LNCAP (cell line): ENCODE results near the gene ARHGAP44.

Experiments
- CTCF ChIP-seq: fragments of 450-650 bp; IDR thresholded peaks from 2 replicates; pipeline ENCODE4 v1.5.1; 2017; ENCODE audit warnings: mild to moderate bottlenecking

Gene ARHGAP44

DNA sequence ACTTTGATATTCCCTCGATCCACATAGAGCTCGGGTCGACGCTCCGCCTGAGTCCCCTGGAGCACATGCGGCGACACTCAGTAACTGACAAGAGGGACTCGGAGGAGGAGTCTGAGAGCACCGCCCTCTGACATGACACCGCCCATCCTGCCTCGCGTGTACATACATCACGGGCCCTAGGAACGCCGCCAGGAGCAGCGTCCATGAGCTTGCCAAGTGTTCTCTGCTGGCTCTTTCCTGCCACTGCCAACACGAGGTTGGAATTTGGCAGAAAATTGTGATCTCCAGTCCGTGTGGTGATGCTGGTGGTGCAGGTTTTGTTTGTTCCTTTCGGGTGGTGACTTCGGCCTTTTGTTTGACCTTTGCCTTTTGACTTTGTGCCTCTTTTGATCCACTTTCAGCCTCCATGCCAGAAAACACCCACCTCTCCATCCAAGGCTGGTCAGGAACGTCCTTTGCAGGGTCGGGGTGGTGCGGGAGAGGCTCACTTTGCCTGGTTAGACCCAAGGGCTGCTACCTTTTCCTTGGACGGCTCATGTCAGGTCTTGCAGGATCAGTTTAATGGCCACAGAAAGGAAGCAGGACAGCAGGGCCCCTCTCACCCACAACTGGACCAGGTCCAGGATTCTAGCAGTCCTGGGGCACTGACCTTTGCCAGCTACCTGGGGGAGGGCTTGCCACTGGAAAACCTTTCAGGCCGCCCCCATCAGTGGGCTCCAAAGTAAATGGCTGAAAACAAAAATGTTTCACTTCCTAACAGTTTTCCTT is 200.9 kb downstream of the ARHGAP44 start:
- no peak for TF ChIP-seq CTCF

GRCh38 chr17:12990926-12991325 is 201.6 kb downstream of the ARHGAP44 start:
- TF ChIP-seq CTCF = no peak

DNA sequence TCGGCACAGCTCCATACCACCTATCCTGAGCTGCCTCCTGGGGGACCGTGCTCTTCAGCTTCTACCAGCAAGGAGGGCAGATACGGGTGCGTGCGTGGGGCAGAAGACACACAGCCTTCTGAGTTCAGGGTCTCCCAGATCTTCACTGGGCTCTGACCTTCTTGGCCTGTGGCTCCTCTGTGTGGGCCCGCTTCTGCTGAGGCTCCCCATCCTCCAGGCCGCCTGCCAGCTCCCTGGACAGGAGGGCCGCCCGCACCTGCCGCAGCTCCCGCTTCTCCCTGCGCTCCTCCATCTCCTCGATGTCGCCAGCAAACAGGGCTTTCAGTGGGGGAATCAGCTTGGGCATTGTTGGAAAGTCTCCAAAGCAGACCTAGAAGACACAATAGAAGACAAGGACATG is 203.4 kb downstream of the ARHGAP44 start:
- TF ChIP-seq CTCF = no peak

- no peak for TF ChIP-seq CTCF
Observed at GRCh38 chr17:12993631-12994030, 204.3 kb downstream of the ARHGAP44 start.

DNA sequence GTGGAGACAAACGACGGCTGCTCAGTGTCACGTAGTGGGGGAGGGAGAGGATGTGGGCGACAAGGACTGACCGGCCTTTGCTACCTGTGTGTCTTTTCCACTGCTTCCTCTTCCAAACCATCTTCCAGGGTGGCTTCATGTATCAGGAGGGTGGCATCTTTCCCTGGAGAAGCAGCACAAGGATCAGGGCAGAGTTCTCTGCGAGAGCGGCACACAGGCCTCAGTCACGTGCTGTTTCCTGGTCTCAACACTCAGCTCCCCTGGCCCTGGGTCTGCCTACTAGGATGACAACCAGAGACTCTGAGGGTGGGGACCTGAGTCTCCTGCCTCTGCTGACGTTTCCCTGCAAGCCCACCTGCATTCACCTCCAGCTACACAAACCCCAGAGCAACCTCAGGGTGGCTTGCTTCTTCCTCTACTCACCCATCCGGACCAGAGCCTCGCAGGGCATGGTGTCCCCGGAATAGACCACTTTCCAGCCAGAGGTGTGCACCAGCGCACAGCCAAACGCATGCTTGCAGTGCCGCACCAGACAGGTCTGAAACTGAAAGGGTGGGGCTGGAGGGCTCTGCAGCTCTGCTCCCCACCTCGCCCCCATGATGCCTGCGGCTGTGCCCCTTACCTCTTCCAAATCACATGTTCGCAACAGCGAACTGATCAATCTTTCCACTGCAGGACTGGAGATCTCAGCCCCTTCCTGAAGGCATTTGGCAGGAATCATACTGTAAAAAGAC is 205.2 kb downstream of the ARHGAP44 start:
- TF ChIP-seq CTCF = no peak

DNA sequence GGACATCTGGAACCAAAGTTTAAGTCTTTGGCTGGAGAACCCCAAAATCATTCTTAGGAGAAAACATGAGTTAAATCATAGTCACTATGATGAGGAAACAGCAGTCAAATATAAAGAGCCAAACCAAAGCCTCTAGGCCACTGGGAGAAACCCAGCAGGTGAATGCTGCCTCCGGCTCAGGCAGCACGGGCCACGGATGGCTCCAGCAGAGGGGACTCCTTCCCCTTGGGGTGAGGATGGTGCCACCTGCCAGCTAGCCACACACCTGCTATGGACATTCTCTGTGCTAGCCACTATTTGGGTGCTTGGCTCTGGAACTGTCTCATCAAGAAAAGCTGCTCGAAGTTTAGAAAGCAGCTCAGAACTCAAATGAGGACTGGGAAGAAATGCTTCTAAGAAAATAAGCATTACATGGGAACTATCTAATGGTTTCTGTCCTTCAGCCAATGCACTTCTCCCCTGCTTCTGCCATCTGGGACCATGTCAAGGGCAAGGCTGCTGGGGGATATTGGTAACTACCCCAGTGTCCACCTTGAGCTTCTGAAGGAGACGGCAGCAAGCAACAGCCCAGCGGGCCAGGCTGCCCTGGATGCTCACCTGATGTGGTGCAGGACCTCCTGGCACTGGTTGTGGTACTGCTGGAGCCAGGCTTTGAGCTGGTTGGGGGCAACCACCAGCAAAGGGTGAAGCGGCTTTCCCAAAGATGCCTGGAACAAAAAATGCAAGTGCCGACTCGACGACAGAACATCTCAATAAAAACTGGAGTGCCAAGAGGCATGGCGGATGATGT is 206.0 kb downstream of the ARHGAP44 start:
- no peak for TF ChIP-seq CTCF

- TF ChIP-seq CTCF = no peak
Observed at GRCh38 chr17:12995896-12996295, 206.6 kb downstream of the ARHGAP44 start.
